AG04449 (cell line): Measurements from ENCODE around the gene MRPS15.

Experiments
- CTCF ChIA-PET: fragments of 350-600 bp; formaldehyde crosslinking; extraction: SDS; loops from one replicate; lab custom pipeline; 2021; ENCODE audit warnings: antibody characterized with exemption; lab: Yijun Ruan, JAX
- POLR2A ChIA-PET: fragments of 400-600, 350-600 bp; formaldehyde crosslinking; extraction: SDS; loops from one replicate; lab custom pipeline; 2020; ENCODE audit warnings: antibody characterized with exemption, inconsistent platforms; lab: Yijun Ruan, JAX
- DNase-seq: peaks from one replicate; pipeline ENCODE4 v3.0.0-alpha.2; 2010; ENCODE audit warnings: low read depth, low spot score
- H3K4me3 ChIP-seq: 2 replicates; pipeline ENCODE4 v1.5.1; 2011; ENCODE audit warnings: low read depth, mild to moderate bottlenecking, control low read depth, low read length
- TF ChIP-seq, protein P1 (sequence below): IDR thresholded peaks from one replicate; pipeline ENCODE4 v1.5.1; 2011; ENCODE audit warnings: mild to moderate bottlenecking, moderate library complexity, low read length, control low read depth, inconsistent platforms; ENCODE audit not compliant: insufficient read depth; ENCODE audit errors: missing control alignments

The MRPS15 gene

DNA sequence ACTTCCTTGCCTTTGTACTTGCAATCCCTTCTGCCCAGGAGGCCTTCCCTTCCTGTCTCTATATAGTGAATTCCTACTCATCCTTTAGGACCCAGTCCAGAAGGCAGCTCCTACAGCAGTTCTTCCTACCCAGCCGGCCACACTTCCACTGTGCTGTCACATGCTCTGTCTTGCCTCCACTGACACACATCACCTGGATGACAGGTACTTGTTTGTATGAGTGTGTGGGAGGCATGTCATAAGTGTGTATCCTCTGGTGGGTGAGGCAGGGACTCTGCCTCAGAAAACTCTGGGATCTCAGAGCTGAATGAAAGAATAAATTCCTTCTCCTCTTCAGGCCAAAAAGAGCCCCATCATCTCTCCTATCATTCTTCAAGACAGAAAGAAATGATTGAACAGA lies 8.8 kb downstream of the MRPS15 start:
- DNase-seq = no peak
- ChIA-PET POLR2A (no interaction called here), CTCF (interaction anchor here (1.3 kb wide), 1 partner anchor 9 kb away, joined by 4 read pairs; the partner anchor contains the start of gene MRPS15)
- TF ChIP-seq, protein P1, sequence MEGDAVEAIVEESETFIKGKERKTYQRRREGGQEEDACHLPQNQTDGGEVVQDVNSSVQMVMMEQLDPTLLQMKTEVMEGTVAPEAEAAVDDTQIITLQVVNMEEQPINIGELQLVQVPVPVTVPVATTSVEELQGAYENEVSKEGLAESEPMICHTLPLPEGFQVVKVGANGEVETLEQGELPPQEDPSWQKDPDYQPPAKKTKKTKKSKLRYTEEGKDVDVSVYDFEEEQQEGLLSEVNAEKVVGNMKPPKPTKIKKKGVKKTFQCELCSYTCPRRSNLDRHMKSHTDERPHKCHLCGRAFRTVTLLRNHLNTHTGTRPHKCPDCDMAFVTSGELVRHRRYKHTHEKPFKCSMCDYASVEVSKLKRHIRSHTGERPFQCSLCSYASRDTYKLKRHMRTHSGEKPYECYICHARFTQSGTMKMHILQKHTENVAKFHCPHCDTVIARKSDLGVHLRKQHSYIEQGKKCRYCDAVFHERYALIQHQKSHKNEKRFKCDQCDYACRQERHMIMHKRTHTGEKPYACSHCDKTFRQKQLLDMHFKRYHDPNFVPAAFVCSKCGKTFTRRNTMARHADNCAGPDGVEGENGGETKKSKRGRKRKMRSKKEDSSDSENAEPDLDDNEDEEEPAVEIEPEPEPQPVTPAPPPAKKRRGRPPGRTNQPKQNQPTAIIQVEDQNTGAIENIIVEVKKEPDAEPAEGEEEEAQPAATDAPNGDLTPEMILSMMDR = no peak
- no peak overlapping the region for H3K4me3 ChIP-seq

GRCh38 chr1:36453600-36454388 lies 10.4 kb downstream of the MRPS15 start:
- no peak for DNase-seq
- ChIA-PET CTCF (no interaction called here), POLR2A (interaction anchor here (0.7 to 1.1 kb wide), 2 partner anchors 10 to 11 kb away, joined by 3 to 4 read pairs; partner anchors contain the start of gene MRPS15)
- no peak overlapping the region for H3K4me3 ChIP-seq
- TF ChIP-seq, protein P1 = no peak

DNA sequence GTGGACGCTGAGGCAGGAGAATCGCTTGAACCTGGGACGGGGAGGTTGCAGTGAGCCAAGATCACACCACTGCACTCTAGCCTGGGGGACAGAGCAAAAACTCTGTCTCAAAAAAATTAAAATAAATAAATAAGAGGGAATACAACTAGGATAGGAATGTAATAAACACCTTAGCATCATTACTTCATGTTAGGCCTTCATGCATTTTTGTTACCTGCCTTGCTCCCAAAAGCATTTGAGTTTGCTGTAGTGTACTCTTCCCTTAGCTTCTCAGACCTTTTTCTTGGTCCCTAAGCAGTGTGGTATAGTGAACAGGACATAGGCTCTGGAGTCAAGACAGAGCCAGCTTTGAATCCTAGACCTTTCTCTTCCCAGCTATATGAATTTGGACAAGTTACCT lies 11.1 kb downstream of the MRPS15 start:
- TF ChIP-seq, protein P1 = no peak
- ChIA-PET POLR2A (interaction anchor here (0.6 to 0.7 kb wide), 2 partner anchors 8 to 11 kb away, joined by 3 read pairs; partner anchors contain the start of gene MRPS15), CTCF (no interaction called here)
- DNase-seq = no peak
- no peak overlapping the region for H3K4me3 ChIP-seq

GRCh38 chr1:36450919-36451305 lies 13.3 kb downstream of the MRPS15 start:
- H3K4me3 ChIP-seq = peak overlapping the region; percentile 79
- ChIA-PET POLR2A (interaction anchor here (0.9 to 2.0 kb wide), 3 partner anchors 11 to 68 kb away, joined by 3 to 16 read pairs (median 4); partner anchors contain the start of gene MRPS15), CTCF (interaction anchor here (1.3 to 1.8 kb wide), 3 partner anchors 11 to 108 kb away, joined by 5 to 8 read pairs (median 6); no protein-coding TSS in a partner anchor)
- TF ChIP-seq, protein P1 = no peak
- DNase-seq = no peak

- TF ChIP-seq, protein P1 = no peak
- ChIA-PET POLR2A (interaction anchor here (0.9 to 2.0 kb wide), 3 partner anchors 12 to 67 kb away, joined by 3 to 16 read pairs (median 4); partner anchors contain the start of gene MRPS15), CTCF (interaction anchor here (1.3 to 1.8 kb wide), 6 partner anchors 10 to 315 kb away, joined by 4 to 8 read pairs (median 5); partner anchors contain the start of gene MRPS15)
- DNase-seq = peak; percentile 73
- peak within 1 kb of the TSS; percentile 79 for H3K4me3 ChIP-seq
Observed at GRCh38 chr1:36450270-36450918, 13.8 kb downstream of the MRPS15 start, which contains the start of gene OSCP1. Gene OSCP1, minus strand, starts transcription at chr1:36450451. Its CDS starts 82 bp downstream, at chr1:36450369.
